Measurements from ENCODE around the gene SPINT1.

SPINT1 gene

DNA sequence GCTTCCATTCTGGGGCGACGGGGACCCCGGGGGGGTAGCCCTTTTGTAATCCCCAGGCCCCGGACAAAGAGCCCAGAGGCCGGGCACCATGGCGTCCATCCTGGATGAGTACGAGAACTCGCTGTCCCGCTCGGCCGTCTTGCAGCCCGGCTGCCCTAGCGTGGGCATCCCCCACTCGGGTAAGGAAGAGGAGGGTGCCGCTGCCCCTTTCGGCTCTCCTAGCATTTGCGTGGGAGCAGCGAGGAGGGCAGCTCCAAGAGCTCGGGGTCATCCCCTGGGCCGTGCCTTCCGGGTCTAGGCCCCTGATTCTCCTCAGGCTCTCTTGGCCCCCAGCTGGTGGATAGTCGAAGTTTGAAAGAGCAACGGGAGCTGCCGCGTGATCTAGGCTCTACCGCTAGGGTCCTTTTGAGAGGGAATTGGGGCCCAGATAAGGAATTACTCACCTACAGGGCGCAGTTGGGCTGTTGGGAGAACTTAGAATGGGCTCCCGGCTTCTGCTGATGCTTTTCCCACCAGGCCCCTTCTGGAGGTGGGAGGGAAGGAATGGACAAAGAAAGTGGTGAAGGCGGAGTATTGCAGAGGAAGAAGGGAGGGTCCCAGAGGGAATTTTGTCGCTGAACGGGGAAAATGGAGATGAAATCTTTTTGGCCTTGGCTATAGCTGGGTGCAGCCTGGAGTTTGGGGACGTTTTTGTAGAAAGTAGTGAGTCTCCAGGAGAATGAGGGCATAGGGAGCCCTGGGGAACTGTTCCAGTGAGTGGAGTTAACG is 51.0 kb downstream of the SPINT1 start:
- FAIRE-seq, result no peak

DNA sequence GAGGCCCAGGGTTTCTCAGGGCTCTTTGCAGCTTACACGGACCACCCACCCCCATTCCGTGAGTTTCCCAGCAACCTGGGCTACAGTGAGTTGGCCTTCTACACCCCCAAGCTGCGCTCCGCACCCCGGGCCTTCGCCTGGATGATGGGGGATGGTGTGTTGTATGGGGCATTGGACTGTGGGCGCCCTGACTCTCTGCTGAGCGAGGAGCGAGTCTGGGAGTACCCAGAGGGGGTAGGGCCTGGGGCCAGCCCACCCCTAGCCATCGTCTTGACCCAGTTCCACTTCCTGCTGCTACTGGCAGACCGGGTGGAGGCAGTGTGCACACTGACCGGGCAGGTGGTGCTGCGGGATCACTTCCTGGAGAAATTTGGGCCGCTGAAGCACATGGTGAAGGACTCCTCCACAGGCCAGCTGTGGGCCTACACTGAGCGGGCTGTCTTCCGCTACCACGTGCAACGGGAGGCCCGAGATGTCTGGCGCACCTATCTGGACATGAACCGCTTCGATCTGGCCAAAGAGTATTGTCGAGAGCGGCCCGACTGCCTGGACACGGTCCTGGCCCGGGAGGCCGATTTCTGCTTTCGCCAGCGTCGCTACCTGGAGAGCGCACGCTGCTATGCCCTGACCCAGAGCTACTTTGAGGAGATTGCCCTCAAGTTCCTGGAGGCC is 55.8 kb downstream of the SPINT1 start:
- no peak for FAIRE-seq

DNA sequence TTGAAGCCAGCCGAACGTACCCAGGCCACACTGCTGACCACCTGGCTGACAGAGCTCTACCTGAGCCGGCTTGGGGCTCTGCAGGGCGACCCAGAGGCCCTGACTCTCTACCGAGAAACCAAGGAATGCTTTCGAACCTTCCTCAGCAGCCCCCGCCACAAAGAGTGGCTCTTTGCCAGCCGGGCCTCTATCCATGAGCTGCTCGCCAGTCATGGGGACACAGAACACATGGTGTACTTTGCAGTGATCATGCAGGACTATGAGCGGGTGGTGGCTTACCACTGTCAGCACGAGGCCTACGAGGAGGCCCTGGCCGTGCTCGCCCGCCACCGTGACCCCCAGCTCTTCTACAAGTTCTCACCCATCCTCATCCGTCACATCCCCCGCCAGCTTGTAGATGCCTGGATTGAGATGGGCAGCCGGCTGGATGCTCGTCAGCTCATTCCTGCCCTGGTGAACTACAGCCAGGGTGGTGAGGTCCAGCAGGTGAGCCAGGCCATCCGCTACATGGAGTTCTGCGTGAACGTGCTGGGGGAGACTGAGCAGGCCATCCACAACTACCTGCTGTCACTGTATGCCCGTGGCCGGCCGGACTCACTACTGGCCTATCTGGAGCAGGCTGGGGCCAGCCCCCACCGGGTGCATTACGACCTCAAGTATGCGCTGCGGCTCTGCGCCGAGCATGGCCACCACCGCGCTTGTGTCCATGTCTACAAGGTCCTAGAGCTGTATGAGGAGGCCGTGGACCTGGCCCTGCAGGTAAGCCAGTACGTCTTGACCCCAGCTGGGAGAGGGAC is 56.6 kb downstream of the SPINT1 start:
- no peak for FAIRE-seq

DNA sequence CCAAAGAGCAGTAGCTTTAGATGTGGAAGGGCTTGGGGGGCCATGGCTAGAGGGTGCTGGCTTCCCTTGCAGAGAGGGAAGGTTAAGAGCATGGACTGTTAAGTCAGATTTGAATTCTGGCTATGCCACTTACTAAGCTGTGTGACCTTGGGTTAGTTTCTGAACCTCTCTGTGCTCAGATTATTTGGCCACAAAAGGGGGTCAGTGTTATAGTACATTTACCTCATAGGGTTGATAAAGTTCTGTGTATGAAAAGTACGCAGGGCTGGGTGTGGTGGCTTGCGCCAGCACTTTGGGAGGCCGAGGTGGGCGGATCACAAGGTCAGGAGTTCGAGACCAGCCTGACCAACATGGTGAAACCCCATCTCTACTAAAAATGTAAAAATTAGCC is 57.2 kb downstream of the SPINT1 start:
- no peak for FAIRE-seq

DNA sequence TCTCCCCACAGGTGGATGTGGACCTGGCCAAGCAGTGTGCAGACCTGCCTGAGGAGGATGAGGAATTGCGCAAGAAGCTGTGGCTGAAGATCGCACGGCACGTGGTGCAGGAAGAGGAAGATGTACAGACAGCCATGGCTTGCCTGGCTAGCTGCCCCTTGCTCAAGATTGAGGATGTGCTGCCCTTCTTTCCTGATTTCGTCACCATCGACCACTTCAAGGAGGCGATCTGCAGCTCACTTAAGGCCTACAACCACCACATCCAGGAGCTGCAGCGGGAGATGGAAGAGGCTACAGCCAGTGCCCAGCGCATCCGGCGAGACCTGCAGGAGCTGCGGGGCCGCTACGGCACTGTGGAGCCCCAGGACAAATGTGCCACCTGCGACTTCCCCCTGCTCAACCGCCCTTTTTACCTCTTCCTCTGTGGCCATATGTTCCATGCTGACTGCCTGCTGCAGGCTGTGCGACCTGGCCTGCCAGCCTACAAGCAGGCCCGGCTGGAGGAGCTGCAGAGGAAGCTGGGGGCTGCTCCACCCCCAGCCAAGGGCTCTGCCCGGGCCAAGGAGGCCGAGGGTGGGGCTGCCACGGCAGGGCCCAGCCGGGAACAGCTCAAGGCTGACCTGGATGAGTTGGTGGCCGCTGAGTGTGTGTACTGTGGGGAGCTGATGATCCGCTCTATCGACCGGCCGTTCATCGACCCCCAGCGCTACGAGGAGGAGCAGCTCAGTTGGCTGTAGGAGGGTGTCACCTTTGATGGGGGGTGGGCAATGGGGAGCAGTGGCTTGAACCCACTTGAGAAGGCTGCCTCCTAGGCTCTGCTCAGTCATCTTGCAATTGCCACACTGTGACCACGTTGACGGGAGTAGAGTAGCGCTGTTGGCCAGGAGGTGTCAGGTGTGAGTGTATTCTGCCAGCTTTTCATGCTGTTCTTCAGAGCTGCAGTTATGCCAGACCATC is 59.0 kb downstream of the SPINT1 start:
- no peak for FAIRE-seq

DNA sequence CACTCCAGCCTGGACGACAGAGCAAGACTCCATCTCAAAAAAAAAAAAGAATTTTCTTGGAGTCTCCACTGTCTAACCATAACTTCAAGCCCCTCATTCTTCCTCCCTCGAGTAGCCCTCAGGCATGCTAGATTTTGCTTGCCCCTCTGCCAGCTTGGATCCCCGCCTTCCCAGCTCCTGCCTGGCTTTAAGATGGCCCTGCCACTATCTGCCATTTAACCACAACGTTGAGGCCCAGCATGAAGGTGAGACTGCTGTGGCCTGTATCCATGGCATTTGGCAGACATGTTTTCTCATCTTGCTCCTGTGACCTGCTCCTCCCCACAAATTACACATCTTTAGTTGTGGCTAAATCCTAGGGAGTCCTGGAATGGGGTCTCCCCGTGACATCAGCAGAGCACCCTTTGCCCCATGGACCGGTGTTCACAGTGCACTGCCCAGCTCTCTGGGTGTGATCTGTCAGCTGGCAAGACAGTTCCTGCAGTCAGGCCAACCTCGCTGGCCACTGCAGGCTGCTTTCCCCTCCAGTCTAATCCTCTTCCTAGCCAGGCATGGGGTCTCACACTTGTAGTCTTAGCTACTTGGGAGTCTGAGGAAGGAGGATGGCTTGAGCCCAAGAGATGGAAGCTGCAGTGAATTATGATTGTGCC is 60.8 kb downstream of the SPINT1 start:
- no peak for FAIRE-seq

DNA sequence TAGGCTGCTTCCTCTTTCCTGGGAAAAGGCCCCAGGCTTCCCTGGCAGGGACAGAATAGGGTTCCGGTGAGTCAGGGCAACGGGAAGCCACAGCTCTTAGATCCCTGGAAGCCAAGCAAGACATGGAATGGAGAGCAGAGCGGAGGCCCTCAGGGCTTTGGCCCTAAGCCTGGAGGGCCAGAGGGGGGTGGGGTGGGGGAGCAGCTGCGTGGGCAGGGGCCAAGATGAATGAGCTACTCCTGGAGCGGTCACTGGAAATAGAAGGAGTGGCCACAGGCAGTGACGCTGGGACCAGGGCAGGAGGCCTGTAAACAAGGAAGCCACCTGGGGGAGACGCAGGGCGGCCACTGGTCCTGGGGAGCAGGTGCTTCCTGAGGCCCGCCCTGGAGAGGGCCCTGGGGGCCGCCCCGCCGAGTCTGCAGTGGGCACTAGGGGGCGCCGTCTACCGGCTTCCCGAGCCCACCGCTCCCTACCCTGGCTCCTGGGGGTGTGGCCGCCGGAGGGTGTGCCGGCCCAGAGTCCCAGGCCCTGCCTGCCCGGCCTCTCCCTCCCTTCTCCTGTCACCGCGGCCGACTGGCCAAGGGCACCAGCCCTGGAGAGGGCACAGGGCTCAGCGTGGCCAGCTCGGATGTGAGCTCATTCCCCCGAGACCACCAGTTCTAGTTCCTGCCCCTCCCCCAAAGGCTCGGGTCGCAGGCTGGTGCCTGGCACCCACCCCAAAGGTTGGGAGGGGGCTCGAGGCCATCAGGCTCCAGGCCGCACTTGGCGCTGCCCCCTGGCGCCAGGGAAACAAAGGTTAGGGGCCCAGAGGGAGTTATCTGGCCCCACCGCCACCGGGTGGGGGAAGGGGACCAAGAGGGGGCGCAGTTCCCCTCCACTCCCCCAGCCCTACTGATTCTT is 62.5 kb downstream of the SPINT1 start:
- FAIRE-seq, result no peak

DNA sequence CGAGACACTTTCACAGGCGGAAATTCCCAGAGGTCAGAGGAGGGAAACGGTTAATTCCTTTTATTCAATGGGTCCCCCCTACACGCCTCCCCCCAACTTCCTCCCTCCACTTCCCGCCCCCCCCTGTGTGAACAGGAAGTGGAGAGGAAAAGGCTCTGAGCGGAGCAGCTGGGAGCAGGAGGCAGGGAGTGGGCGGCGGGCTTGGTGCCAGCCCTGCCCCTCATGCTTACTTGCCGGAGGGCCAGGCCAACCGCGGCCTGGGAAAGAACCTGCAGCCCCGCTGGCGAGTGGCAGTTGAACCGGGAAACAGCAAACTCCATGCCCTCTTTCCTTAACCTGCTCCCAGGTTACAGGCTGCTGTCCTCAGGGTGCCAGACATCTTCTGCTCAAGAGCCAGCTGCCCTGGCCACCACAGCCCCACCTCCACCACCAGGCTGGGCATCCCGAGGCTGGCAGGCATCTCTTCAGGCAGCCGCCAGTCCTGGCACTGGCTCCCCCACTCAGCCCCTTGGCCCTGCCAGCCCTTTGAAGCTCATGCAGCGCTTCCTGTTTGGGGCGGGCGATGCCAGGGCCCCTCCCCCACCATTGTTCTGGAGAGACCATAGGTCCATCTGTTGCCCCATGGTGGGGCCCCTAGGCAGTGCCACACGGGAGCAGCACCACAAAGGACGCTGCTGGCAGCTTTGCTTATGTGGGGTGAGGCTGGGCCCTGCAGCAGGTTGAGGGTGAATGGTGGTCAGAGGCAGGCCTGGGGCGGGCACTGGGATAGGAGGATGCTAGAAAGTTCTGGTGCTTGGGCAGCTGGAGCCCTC is 63.3 kb downstream of the SPINT1 start:
- no peak for FAIRE-seq
